A549 treated with DMSO at 1 μM for 4 hours (cell line): Measurements from ENCODE around the gene MAP7D3. TPM values are rescaled to one million over a fixed set of nuclear protein-coding genes. Genes with fewer than 3 reads are reported as not detected.

Experiments used
- total RNA-seq: library from RNA; stranded (reverse); fragments of 200-300 nt; extraction: Qiagen RNA extraction; gene quantifications from 5 replicates; pipeline ENCODE4 v1.2.3, GENCODE V29; 2022; ENCODE audit warnings: low read depth

MAP7D3 gene
- total RNA-seq: 12.1 to 15.1 TPM (median 14.3 TPM) in 5 replicates

GRCh38 chrX:136251041-136251991 lies at the start of gene MAP7D3:
Gene MAP7D3, minus strand, starts transcription at chrX:136251400. Its CDS starts 42 bp downstream, at chrX:136251358.

GRCh38 chrX:136300721-136301120 lies 49.5 kb upstream of the MAP7D3 start, which contains the start of gene ADGRG4:
Gene ADGRG4, plus strand, starts transcription at chrX:136300963. Its CDS starts 7,815 bp downstream, at chrX:136308778.

Other genes starting within 250 kb of the MAP7D3 start
- gene FHL1, start 103.9 kb downstream of the MAP7D3 start, total RNA-seq: 21.6 to 22.8 TPM (median 22.0 TPM) in 5 replicates
- gene ADGRG4, start 49.6 kb upstream of the MAP7D3 start, total RNA-seq: not detected in 5 replicates
- gene BRS3, start 236.5 kb upstream of the MAP7D3 start, total RNA-seq: not detected in 5 replicates
- gene HTATSF1, start 246.2 kb upstream of the MAP7D3 start, total RNA-seq: 51.3 to 66.8 TPM (median 60.2 TPM) in 5 replicates